ENCODE data around the gene TBL1X.

TBL1X gene

GRCh38 chrX:9700555-9700954, 235.7 kb downstream of the TBL1X start:
- no peak for TF ChIP-seq CTCF (IDR thresholded peaks at IDR 0.05)

GRCh38 chrX:9701790-9702189, 236.9 kb downstream of the TBL1X start:
- TF ChIP-seq CTCF (IDR thresholded peaks at IDR 0.05): no peak

- TF ChIP-seq CTCF (IDR thresholded peaks at IDR 0.05): no peak
Observed at GRCh38 chrX:9703406-9703805, 238.5 kb downstream of the TBL1X start.

GRCh38 chrX:9704876-9705465, 240.1 kb downstream of the TBL1X start:
- no peak for TF ChIP-seq CTCF (IDR thresholded peaks at IDR 0.05)

- TF ChIP-seq CTCF (IDR thresholded peaks at IDR 0.05): no peak
Observed at GRCh38 chrX:9706421-9706820, 241.6 kb downstream of the TBL1X start.

GRCh38 chrX:9707306-9708033, 242.6 kb downstream of the TBL1X start:
- no peak for TF ChIP-seq CTCF (IDR thresholded peaks at IDR 0.05)

GRCh38 chrX:9708086-9708485, 243.2 kb downstream of the TBL1X start:
- TF ChIP-seq CTCF (IDR thresholded peaks at IDR 0.05): no peak

Measured in LNCAP (cell line).